OCI-LY1 (cell line): ENCODE data around the gene RNF167.

Experiments used
- CTCF ChIP-seq: fragments of 200-600 bp; sonication (generic), shearing (Covaris generic); IDR thresholded peaks from 2 replicates; pipeline ENCODE4 v1.5.1; 2017; ENCODE audit warnings: mild to moderate bottlenecking, antibody characterized with exemption, low read length, moderate library complexity, mixed read lengths
- EZH2 ChIP-seq: fragments of 200-600 bp; sonication (generic), shearing (Covaris generic); IDR thresholded peaks from 2 replicates; pipeline ENCODE4 v1.8.0; 2017; ENCODE audit warnings: borderline replicate concordance, mixed run types, mild to moderate bottlenecking, antibody characterized with exemption, low read length, moderate library complexity, mixed read lengths

- no peak for TF ChIP-seq CTCF
- no peak for TF ChIP-seq EZH2
Observed at GRCh38 chr17:4946312-4946976, 6.4 kb downstream of the RNF167 start.
